Right cardiac atrium (tissue), 5 donors: ENCODE results near the gene TENM4. TPM values are rescaled to one million over a fixed set of nuclear protein-coding genes. Genes with fewer than 3 reads are reported as not detected.

ENCODE experiments used
- ATAC-seq, 2 donors: fragments of 200-7000 bp; cut with Tn5 transposase; one replicate each; pipeline versions ENCODE4 v1.8.0 to v1.9.1; 2020; ENCODE audit warnings: moderate library complexity in 2 of 2, mild to moderate bottlenecking in 1 of 2
- DNase-seq, 3 donors: peaks; one replicate each; pipeline ENCODE4 v3.0.0-alpha.2; 2020
- H3K27ac ChIP-seq: one replicate; pipeline ENCODE4 v1.5.1; 2013; ENCODE audit warnings: mild to moderate bottlenecking, low read length, control low read depth, moderate library complexity
- H3K27me3 ChIP-seq: one replicate; pipeline ENCODE4 v1.6.1; 2013; ENCODE audit not compliant: control insufficient read depth, insufficient read depth
- H3K4me1 ChIP-seq: one replicate; pipeline ENCODE4 v1.6.1; 2013; ENCODE audit warnings: low read length; ENCODE audit not compliant: control insufficient read depth, insufficient read depth
- H3K4me3 ChIP-seq: one replicate; pipeline ENCODE4 v1.5.1; 2013; ENCODE audit warnings: low read length, control low read depth
- H3K9me3 ChIP-seq: one replicate; pipeline ENCODE4 v1.6.1; 2013; ENCODE audit warnings: low read length; ENCODE audit not compliant: control insufficient read depth
- WGBS: extraction: QIAGEN DNeasy Blood & Tissue Kit; methylation state at CpG from one replicate; pipeline ENCODE4 v1.1.7; 2013; 5-methylcytosine and 5-hydroxymethylcytosine counted together
- intact Hi-C, 4 donors: fragments of 100-400 bp; cut with DNase I; formaldehyde crosslinking; loops; one replicate each; pipeline versions ENCODE4 v1.11.0 to v1.14.0; 2022 to 2023
- polyA plus RNA-seq: library from polyadenylated mRNA; stranded (reverse); fragments of 200-250 nt; gene quantifications from one replicate; pipeline ENCODE4 v1.2.3, GENCODE V29; 2013
- total RNA-seq, 4 donors: library from RNA; stranded (reverse); fragmentation: NEBNext Ultra II Directional; extraction: Animal tissue kit (Norgen Biotek cat#: 25700); gene quantifications; one replicate each; pipeline ENCODE4 v1.2.1, GENCODE V29; 2021
- donor health status: healthy with polysubstance abuse.
- donor health status: DM: no; HTN: yes; CAD: no.
- donor health status: DM: no; HTN: no; CAD: no.
- donor health status: DM: no; HTN: yes; CAD: no; lungs with severe emphysema.
- donor health status: DM: yes; HTN: yes; CAD: no.

TENM4 gene
- total and polyA plus RNA-seq, 5 donors, result 0.26 to 2.3 (median 0.71) TPM

DNA sequence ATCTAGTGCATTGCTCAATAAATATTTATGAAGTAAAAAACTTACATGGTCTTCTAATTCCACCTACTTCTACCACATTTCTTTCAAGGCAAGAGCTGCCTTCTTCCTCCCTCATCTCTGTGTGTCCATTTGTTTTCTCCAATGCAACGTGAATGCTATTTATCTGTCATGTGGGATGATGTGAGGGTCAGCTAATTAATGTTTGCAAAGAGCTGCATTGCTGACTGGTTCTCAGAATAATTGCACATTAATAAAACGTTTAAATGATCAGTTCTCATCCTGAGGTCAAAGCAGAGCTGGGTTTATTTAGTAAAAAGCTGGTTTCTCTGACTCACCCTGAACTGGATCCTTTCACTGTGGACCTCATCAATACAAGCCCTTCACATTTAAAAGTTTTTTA, 8.7 kb downstream of the TENM4 start:
- intact Hi-C loops, result no loop called here
- DNase-seq, result no peak
- 54% methylated on average over 2 of the region's 2 CpGs for WGBS
- H3K9me3 ChIP-seq, result no peaks in the 10 kb centered on the region
- H3K27ac ChIP-seq, result no peak overlapping the region
- no peaks in the 10 kb centered on the region for H3K27me3 ChIP-seq
- ATAC-seq, result no peak
- H3K4me3 ChIP-seq, result no peak overlapping the region
- H3K4me1 ChIP-seq, result peaks cover 3% of the 10 kb centered on the region

DNA sequence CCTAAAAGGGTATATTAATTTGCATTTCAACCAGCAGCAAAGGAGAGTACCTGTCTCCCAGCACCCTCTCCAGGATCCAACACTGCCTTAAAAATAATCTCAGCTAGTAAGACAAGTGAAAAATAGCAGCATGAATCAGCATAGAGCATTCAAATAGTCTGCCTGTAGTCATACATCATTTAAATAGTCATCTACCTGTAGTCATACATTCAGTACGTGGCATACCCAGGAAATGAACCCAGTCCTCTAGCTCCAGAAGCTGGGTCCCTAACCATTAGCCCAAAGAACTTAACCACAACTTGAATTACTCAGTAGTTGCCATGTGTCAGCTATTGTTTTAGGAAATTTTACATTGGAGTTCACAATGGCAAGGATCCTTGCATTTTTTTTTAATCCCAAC, 9.3 kb downstream of the TENM4 start:
- no peaks in the 10 kb centered on the region for H3K9me3 ChIP-seq
- intact Hi-C loops, result no loop called here
- DNase-seq, result no peak
- 80% methylated on average over 1 of the region's 1 CpG for WGBS
- ATAC-seq, result no peak
- no peaks in the 10 kb centered on the region for H3K27me3 ChIP-seq
- H3K4me1 ChIP-seq, result no peaks in the 10 kb centered on the region
- no peak overlapping the region for H3K27ac ChIP-seq
- no peak overlapping the region for H3K4me3 ChIP-seq

DNA sequence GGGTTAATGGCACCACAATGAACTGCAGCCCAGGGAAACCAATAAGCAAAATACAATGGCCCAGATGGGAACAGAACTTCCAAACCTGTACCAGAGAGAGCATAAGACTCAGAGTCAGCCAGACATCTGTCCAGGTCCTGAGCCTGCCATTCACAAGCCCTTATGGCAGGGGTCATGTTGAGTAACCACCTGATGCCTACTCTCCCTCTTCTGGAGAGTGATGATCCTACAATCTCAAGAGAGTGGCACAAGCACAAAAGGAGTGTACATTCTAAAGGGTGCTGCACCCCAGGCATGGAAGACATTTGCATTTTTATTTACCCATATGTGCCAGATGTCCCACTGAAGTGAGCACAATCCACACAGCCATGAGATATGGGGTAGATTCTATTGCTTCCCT, 10.6 kb downstream of the TENM4 start:
- intact Hi-C loops, result no loop called here
- Histone ChIP-seq H3K27ac (no peak overlapping the region), H3K4me3 (no peak overlapping the region), H3K27me3 (no peaks in the 10 kb centered on the region), H3K4me1 (no peaks in the 10 kb centered on the region), H3K9me3 (no peaks in the 10 kb centered on the region)
- ATAC-seq, result no peak
- DNase-seq, result no peak

DNA sequence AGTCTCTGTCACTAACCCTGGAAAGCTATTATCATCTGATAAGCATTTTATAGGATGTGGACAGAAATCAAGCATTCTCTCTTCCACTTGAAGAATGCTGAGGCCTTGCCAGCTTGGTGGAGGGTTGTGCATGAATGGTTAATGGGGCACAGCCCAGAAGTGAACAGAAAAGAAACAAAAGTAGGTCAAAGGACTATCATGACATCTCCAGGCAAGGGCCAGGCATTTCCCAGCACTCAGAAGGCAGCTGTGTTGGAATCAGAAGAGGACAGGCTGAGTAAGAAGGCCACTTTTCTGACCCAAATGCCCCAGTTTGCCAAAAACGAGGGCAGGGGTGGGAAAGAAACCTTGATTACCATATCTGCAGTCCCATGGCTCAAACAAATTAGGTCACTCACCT, 12.4 kb downstream of the TENM4 start:
- H3K27ac ChIP-seq, result no peak overlapping the region
- no peaks in the 10 kb centered on the region for H3K4me1 ChIP-seq
- no peaks in the 10 kb centered on the region for H3K9me3 ChIP-seq
- intact Hi-C loops, result no loop called here
- 20% methylated on average over 1 of the region's 1 CpG for WGBS
- ATAC-seq, result no peak
- no peak overlapping the region for H3K4me3 ChIP-seq
- DNase-seq, result no peak
- no peaks in the 10 kb centered on the region for H3K27me3 ChIP-seq

DNA sequence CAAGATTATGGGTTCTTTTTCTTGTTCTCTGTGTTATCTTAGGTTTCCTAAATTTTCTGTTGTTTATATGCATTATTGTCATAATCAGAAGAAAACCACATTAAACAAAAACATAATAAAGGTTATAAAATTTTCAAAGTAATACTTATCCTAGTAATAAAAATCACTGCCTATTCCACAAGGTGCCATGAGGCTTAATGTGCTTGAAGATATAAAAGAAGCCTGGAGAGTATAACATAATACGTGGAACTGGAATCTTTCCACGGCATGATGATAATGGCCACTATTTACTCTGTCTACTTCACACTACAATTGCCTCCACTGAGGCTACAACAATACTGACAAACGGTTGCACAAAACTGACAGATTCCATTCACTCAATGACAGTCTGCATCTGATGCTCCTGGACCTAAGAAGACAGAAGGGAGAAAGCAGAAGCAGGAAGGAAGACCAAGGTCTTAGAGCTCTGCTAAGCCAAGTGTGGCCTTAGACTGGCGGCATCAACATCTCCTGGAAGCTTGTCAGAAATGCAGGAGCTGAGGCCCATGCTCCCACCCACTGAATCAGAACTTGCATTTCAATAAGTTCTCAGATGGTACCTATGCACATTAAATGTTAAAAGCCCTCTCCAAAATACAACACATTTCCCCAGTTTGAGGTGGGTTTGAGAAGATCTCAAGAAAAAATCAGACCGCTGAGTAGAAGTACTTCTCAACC, 13.1 kb downstream of the TENM4 start:
- H3K27ac ChIP-seq, result no peak overlapping the region
- no peaks in the 10 kb centered on the region for H3K9me3 ChIP-seq
- no peak for DNase-seq
- WGBS, result 89% methylated on average over 5 of the region's 5 CpGs
- no peaks in the 10 kb centered on the region for H3K4me1 ChIP-seq
- intact Hi-C loops, result no loop called here
- no peak for ATAC-seq
- no peaks in the 10 kb centered on the region for H3K27me3 ChIP-seq
- H3K4me3 ChIP-seq, result no peak overlapping the region

DNA sequence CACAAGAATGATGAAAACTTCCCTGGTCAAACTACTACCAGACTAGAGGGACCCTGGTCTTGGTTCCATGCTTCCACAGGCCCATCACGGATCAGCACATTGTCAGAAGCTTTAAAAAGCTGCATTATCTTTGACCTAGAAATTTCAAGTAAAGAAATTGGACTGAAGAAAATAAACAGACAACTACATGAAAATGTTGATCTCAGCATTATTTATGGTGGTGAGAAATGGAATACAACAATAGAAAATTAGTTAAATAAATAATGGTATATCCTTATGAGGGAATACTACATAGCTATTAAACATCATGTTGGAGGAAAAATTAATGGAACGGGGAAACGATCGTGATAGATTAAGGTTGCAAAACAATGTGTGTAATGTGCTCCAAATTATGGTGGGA, 13.7 kb downstream of the TENM4 start:
- Histone ChIP-seq H3K4me3 (no peak overlapping the region), H3K27ac (no peak overlapping the region), H3K27me3 (no peaks in the 10 kb centered on the region), H3K9me3 (no peaks in the 10 kb centered on the region), H3K4me1 (no peaks in the 10 kb centered on the region)
- DNase-seq, result no peak
- intact Hi-C loops, result no loop called here
- 92% methylated on average over 4 of the region's 4 CpGs for WGBS
- no peak for ATAC-seq

DNA sequence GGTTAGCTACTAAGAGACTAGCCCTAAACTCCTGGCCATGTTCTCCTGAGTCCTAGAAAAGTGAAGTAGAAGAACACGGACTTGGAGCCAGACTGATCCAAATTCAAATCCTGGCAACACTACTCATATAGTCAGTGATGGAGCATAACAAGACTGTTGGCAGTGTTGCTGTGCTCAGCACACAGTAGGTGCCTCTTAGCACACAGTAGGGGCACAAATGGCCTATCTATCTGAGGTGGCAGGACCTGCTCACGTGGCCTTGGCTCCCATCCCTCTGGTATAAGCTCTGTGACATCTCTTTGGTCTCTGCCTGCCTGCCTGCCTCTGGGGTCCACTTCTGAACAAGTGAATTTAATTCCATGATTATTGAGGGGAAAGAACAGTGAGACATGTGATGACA, 15.4 kb downstream of the TENM4 start:
- Histone ChIP-seq H3K9me3 (no peaks in the 10 kb centered on the region), H3K27ac (no peak overlapping the region), H3K4me1 (no peaks in the 10 kb centered on the region), H3K27me3 (no peaks in the 10 kb centered on the region), H3K4me3 (no peak overlapping the region)
- intact Hi-C loops, result no loop called here
- ATAC-seq, result no peak
- DNase-seq, result no peak
- 73% methylated on average over 2 of the region's 2 CpGs for WGBS

DNA sequence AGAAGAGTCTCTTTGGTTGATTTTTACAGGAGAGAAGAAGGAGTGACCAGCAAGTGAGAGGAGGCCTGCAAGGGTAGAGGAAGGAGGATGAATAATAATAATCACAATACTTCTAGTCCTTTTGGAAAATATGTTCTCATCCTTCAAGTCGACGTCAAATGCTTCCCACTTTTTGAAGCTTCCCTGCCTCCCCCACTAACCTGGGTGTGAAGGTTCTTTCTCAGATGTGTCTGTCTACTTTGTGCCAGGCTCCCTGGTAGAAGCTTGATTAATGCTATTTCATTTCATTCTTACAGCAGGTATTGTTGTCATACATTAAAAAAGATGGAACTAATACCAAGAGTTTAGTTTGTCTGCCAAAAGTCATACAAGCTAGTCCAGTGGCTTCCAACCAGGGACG, 17.1 kb downstream of the TENM4 start:
- H3K4me1 ChIP-seq, result no peaks in the 10 kb centered on the region
- DNase-seq (no peak), ATAC-seq (no peak)
- intact Hi-C loops, result no loop called here
- H3K9me3 ChIP-seq, result no peaks in the 10 kb centered on the region
- H3K27ac ChIP-seq, result no peak overlapping the region
- no peaks in the 10 kb centered on the region for H3K27me3 ChIP-seq
- H3K4me3 ChIP-seq, result no peak overlapping the region
- WGBS, result 59% methylated on average over 3 of the region's 3 CpGs

DNA sequence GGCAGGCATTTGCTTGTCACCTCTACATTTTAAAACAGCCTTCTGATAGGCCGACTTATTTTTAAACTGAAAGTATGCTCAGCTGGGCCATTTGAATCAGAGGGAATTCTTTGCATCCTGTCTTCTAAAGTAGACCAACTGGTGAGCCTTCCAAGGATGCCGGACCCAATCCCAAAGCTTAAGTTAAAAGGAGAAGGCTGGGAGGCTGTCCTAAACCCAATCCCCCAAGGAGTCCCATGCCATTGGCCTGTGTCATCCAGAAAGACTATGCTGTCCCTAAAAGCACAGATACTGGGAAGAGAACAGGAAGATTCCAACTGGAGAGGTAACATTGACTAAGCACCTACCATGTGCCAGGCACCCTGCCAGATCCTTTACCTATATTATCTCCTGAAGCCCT, 18.0 kb downstream of the TENM4 start:
- WGBS, result 82% methylated on average over 2 of the region's 2 CpGs
- no peaks in the 10 kb centered on the region for H3K9me3 ChIP-seq
- no peak overlapping the region for H3K27ac ChIP-seq
- H3K4me1 ChIP-seq, result no peaks in the 10 kb centered on the region
- DNase-seq, result no peak
- H3K4me3 ChIP-seq, result no peak overlapping the region
- H3K27me3 ChIP-seq, result no peaks in the 10 kb centered on the region
- intact Hi-C loops, result no loop called here
- no peak for ATAC-seq

DNA sequence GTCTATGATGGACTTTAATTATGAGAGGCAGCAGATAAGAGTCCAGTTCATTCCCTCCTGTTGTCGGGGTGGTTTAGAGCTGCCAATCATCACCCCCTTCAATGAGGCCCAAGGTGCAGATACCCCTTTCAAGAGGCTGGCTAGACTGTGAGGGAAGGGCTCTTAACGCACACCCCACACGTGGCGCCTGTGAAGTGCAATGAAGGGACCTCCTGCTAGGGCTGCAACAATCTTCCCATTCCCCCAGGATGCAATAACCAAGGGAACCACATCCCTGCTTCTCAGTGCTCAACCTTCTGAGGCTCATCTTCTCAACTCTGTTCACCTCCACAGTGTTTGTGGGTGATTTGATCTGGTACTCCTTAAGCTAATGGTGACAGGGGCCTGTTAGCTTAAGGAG, 19.0 kb downstream of the TENM4 start:
- H3K4me3 ChIP-seq, result no peak overlapping the region
- no peaks in the 10 kb centered on the region for H3K27me3 ChIP-seq
- intact Hi-C loops, result no loop called here
- H3K9me3 ChIP-seq, result no peaks in the 10 kb centered on the region
- 75% methylated on average over 4 of the region's 4 CpGs for WGBS
- ATAC-seq (no peak), DNase-seq (no peak)
- H3K27ac ChIP-seq, result no peak overlapping the region
- no peaks in the 10 kb centered on the region for H3K4me1 ChIP-seq

DNA sequence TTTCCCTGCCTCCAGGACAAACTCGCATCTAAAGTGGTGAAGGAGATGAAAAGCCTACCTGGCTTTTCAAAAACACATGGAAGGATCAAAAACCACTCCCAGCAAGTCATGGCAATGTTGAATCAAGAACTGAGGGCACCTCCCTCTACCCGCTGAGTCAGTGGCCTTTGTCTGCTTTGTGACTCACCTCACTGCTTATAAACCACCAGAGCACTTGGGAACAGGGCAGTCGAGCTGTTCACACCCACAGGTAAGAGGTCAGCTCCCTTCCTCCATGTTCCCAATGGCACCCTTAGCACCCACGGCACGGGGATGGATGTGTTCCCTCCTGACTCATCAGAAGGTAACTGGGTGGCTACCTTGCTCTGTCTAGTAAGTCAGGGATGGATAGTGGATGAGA, 21.7 kb downstream of the TENM4 start:
- no peaks in the 10 kb centered on the region for H3K27me3 ChIP-seq
- no peaks in the 10 kb centered on the region for H3K9me3 ChIP-seq
- intact Hi-C loops, result no loop called here
- no peak for ATAC-seq
- H3K4me3 ChIP-seq, result no peak overlapping the region
- no peak overlapping the region for H3K27ac ChIP-seq
- DNase-seq, result no peak
- no peaks in the 10 kb centered on the region for H3K4me1 ChIP-seq
- 86% methylated on average over 5 of the region's 5 CpGs for WGBS

DNA sequence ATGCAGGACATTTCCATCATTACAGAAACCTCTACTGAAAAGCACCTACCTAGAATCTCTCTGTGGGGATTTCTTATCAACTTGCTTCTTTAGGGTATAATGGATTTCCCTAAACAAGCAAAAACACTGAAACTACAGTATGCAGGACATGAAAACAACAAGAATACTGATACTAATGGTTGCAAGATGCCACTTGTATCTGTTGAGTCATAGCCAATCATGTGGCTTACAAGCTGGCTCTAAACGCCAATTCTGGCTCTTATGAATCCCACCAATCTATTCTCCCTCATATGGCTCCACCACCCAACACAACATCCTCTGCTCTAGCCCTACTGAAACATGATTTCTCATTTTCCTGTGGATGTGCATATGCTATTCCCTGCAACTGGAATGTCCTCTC, 22.6 kb downstream of the TENM4 start:
- Histone ChIP-seq H3K4me3 (no peak overlapping the region), H3K9me3 (no peaks in the 10 kb centered on the region), H3K27ac (no peak overlapping the region), H3K27me3 (no peaks in the 10 kb centered on the region), H3K4me1 (no peaks in the 10 kb centered on the region)
- 87% methylated on average over 1 of the region's 1 CpG for WGBS
- intact Hi-C loops, result no loop called here
- ATAC-seq (no peak), DNase-seq (no peak)
